ENCODE results near the gene SKAP2. TPM values are rescaled to one million over a fixed set of nuclear protein-coding genes. Genes with fewer than 3 reads are reported as not detected.
"Not testable (repeated sequence)": the region's sequence is repeated elsewhere in the genome, so short reads cannot be mapped to it uniquely, and the experiment has no call there.

SKAP2 gene
- total and polyA plus RNA-seq, 2 of the 13 experiments (the other 11 are each of a cell fraction or from before 2014, with no cell fraction given) = 3.6 to 12.9 TPM

DNA sequence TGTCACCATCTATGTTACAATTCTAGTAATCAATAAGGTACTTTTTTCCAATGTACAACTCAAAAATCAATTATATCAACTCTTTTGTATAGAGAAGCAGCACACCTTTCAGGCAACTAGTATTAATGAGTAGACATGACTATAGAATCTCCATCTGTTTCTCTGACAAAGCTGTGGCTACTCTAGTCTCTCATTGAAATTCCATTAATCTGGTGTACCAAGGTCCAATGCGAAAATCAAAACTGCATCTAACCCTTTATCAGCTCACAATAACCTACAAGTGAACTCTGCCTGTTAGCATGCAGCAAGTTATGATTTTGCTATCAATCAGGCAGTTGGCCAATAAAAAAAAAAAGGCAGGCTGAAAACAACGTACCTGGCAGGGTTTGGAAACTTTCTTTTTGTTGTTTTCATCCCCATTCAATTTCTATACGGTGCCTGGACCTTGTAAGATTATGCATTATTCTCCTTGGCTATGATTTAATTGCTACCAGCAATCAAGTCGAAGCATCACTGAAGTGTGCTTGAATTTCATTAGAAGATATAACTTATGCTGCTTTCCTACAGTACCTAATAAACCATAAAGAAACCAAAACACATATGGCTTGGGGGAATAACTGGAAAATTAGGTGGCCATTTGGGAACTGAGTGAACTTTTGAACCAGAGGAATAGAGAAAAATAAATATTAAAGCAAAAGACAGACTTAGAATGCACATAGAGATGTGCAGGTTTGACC lies 23.2 kb downstream of the SKAP2 start (continued):
- TF ChIP-seq, protein P1, sequence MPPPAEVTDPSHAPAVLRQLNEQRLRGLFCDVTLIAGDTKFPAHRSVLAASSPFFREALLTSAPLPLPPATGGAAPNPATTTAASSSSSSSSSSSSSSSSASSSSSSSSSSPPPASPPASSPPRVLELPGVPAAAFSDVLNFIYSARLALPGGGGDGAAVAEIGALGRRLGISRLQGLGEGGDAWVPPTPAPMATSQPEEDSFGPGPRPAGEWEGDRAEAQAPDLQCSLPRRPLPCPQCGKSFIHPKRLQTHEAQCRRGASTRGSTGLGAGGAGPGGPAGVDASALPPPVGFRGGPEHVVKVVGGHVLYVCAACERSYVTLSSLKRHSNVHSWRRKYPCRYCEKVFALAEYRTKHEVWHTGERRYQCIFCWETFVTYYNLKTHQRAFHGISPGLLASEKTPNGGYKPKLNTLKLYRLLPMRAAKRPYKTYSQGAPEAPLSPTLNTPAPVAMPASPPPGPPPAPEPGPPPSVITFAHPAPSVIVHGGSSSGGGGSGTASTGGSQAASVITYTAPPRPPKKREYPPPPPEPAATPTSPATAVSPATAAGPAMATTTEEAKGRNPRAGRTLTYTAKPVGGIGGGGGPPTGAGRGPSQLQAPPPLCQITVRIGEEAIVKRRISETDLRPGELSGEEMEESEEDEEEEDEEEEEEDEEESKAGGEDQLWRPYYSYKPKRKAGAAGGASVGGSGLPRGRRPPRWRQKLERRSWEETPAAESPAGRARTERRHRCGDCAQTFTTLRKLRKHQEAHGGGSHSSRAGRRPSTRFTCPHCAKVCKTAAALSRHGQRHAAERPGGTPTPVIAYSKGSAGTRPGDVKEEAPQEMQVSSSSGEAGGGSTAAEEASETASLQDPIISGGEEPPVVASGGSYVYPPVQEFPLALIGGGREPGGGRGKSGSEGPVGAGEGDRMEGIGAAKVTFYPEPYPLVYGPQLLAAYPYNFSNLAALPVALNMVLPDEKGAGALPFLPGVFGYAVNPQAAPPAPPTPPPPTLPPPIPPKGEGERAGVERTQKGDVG (CRISPR knock-in tag; IDR thresholded peaks at IDR 0.05; ENCODE audit: borderline replicate concordance) = no peak

DNA sequence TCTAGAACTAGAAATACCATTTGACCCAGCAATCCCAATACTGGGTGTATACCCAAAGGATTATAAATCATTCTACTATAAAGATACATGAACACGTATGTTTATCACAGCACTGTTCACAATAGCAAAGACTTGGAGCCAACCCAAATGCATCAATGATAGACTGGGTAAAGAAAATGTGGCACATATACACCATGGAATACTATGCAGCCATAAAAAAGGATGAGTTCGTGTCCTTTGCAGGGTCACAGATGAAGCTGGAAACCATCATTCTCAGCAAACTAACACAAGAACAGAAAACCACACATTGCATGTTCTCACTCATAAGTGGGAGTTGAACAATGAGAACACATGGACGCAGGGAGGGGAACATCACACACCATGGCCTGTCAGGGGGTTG lies 27.6 kb downstream of the SKAP2 start:
- H3K79me2 ChIP-seq (ENCODE audit: insufficient read depth, low read length); BruUV-seq (replicated peaks); in situ Hi-C loops (cut with HindIII; ENCODE audit: extremely low pct_ligation_motif_present, low pct_unique_long_range_greater_than_20kb); H3K4me2 ChIP-seq (ENCODE audit: low read depth, low read length); H4K20me1 ChIP-seq (ENCODE audit: insufficient read depth, low read length); intact Hi-C loops (cut with micrococcal nuclease; ENCODE audit: unreplicated experiment); H3K27me3 ChIP-seq (ENCODE audit: control insufficient read depth in 1 of 2, insufficient read depth in 2 of 2, low read length in 2 of 2); H3K9me3 ChIP-seq (ENCODE audit: low read length); POLR2A ChIA-PET; H3K4me1 ChIP-seq (ENCODE audit: insufficient read depth, low read length); H3K27ac ChIP-seq (ENCODE audit: extremely low read length, insufficient read depth, low read length); DNase-seq (ENCODE audit: low spot score); CTCF ChIA-PET (ENCODE audit: low intra/inter-chr PET ratio, low total read pairs); ATAC-seq; H3K36me3 ChIP-seq (replicated peaks in 1 of 2; ENCODE audit: control insufficient read depth in 1 of 2, insufficient read depth in 2 of 2, low read length in 2 of 2); H3K9ac ChIP-seq (ENCODE audit: insufficient read depth, low read depth, low read length); H2AFZ ChIP-seq (ENCODE audit: low read length); FAIRE-seq; H3K4me3 ChIP-seq (replicated peaks in 1 of 3; ENCODE audit: insufficient read depth in 1 of 3, low read depth in 2 of 3, low read length in 3 of 3): not testable (repeated sequence)
- WGBS (ENCODE audit: low lambda C conversion rate) = 98% methylated on average over 3 of the region's 3 CpGs

DNA sequence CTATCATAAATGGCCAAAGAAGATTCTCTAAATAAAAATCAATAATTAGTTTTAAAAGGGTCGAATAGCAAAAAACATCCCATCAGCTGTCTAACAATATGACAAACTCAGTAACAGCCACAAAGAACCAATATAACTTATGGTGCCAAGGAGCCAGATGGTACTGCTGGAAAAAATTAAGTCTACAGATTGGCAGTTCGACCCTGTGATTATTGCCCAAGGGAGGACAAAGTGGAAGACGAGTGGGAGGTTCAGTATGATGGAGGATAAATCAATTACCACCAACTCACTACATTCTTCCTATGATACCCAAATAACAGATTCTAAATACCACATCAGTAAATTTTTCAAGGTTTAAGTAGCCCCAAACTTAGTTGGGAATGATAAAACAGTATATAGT lies 49.0 kb downstream of the SKAP2 start:
- Histone ChIP-seq H4K20me1 (ENCODE audit: insufficient read depth, low read length) (no peaks in the 10 kb centered on the region), H2AFZ (ENCODE audit: low read length) (no peak overlapping the region), H3K27ac (ENCODE audit: extremely low read length, insufficient read depth, low read length) (no peak overlapping the region), H3K27me3 (ENCODE audit: control insufficient read depth in 1 of 2, insufficient read depth in 2 of 2, low read length in 2 of 2) (no peaks in the 10 kb centered on the region), H3K9me3 (ENCODE audit: low read length) (no peaks in the 10 kb centered on the region), H3K79me2 (ENCODE audit: insufficient read depth, low read length) (no peaks in the 10 kb centered on the region), H3K4me2 (ENCODE audit: low read depth, low read length) (no peak overlapping the region), H3K4me3 (replicated peaks in 1 of 3; ENCODE audit: insufficient read depth in 1 of 3, low read depth in 2 of 3, low read length in 3 of 3) (no peak overlapping the region), H3K4me1 (ENCODE audit: insufficient read depth, low read length) (peaks cover 9% of the 10 kb centered on the region), H3K36me3 (replicated peaks in 1 of 2; ENCODE audit: control insufficient read depth in 1 of 2, insufficient read depth in 2 of 2, low read length in 2 of 2) (no peaks in the 10 kb centered on the region), H3K9ac (ENCODE audit: insufficient read depth, low read depth, low read length) (no peak overlapping the region)
- FAIRE-seq (no peak), DNase-seq (ENCODE audit: low spot score) (no peak), ATAC-seq (no peak)
- in situ Hi-C loops (cut with HindIII; ENCODE audit: extremely low pct_ligation_motif_present, low pct_unique_long_range_greater_than_20kb) (no loop called here), intact Hi-C loops (cut with micrococcal nuclease; ENCODE audit: unreplicated experiment) (no loop called here)
- ChIA-PET POLR2A (no interaction called here), CTCF (ENCODE audit: low intra/inter-chr PET ratio, low total read pairs) (no interaction called here)
- TF ChIP-seq WIZ (CRISPR knock-in tag; IDR thresholded peaks at IDR 0.05) (no peak), ZNF550 (CRISPR knock-in tag; IDR thresholded peaks at IDR 0.05; ENCODE audit: borderline replicate concordance) (no peak), ZNF501 (CRISPR knock-in tag; IDR thresholded peaks at IDR 0.05) (no peak)
- TF ChIP-seq, protein P2, sequence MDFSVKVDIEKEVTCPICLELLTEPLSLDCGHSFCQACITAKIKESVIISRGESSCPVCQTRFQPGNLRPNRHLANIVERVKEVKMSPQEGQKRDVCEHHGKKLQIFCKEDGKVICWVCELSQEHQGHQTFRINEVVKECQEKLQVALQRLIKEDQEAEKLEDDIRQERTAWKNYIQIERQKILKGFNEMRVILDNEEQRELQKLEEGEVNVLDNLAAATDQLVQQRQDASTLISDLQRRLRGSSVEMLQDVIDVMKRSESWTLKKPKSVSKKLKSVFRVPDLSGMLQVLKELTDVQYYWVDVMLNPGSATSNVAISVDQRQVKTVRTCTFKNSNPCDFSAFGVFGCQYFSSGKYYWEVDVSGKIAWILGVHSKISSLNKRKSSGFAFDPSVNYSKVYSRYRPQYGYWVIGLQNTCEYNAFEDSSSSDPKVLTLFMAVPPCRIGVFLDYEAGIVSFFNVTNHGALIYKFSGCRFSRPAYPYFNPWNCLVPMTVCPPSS (IDR thresholded peaks at IDR 0.05) = no peak
- WGBS (ENCODE audit: low lambda C conversion rate) = 82% methylated on average over 3 of the region's 3 CpGs
- no TSS peak for BruUV-seq (replicated peaks)
